Stimulated activated CD8-positive, alpha-beta memory T cell treated with anti-CD3 and anti-CD28 coated beads, Interleukin-2, amount 100 ng/mL, for 48 hours (primary cell): ENCODE results near the gene ARID5B.

ENCODE experiments used
- DNase-seq, 2 donors: peaks; one replicate each; pipeline ENCODE4 v3.0.0-alpha.2; 2020; ENCODE audit warnings: low read depth in 2 of 2

Gene ARID5B

DNA sequence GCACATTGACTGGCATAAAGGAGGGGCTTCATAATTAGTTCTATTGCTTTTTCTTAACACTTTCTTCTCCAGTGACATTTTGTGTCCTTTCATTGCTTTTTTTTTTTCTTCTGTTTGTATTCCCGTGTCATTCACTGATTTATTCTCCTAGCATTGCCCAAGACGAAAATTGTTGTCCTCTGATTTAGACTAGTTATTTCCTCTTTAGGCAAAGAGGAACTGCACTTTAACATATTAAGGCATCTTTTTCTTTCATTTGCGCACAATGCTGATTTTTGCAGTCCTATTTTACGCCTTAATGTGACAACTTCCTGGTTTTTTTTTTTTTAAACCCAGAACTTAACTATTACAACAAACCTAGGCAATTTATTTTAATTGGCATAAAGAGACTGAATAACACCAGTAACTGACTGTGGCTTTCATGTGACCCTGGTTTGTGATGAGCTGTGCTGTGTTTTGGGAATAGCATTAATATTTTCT lies 39.7 kb downstream of the ARID5B start:
- DNase-seq = no peak

DNA sequence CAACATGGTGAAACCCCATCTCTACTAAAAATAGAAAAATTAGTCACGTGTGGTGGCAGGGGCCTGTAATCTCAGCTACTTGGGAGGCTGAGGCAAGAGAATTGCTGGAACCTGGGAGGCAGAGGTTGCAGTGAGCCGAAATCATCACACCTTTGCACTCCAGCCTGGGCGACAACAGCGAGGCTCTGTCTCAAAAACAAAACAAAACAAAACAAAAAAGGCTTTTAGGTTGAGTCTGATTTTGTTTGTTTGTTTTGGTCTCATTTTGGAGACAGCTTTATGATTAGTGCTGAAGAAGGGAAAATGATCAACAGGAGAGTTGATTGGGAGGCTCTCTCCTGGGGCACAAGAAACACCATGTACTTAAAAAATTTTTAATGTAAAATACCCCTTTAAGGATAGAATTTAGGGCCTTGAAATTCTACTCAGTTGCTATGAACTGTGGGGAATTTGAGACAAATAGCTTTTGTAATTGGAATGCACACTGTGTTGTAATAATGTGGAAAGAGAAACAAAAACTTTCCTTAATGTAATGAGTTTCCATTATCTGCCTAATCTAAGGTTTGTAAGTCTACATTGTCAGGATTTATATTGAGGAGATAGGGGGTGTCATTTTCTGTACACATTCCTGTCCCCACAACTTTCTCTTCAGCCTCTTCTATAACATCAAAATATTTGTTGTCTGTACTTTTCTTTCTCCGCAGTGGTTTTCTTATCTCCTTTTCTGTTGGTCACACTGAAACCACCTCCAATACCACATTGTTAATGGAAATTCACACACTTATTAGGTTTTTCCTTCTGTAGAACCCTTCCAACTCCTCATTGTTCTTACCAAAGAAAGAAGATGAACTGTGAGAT lies 41.3 kb downstream of the ARID5B start:
- no peak for DNase-seq

DNA sequence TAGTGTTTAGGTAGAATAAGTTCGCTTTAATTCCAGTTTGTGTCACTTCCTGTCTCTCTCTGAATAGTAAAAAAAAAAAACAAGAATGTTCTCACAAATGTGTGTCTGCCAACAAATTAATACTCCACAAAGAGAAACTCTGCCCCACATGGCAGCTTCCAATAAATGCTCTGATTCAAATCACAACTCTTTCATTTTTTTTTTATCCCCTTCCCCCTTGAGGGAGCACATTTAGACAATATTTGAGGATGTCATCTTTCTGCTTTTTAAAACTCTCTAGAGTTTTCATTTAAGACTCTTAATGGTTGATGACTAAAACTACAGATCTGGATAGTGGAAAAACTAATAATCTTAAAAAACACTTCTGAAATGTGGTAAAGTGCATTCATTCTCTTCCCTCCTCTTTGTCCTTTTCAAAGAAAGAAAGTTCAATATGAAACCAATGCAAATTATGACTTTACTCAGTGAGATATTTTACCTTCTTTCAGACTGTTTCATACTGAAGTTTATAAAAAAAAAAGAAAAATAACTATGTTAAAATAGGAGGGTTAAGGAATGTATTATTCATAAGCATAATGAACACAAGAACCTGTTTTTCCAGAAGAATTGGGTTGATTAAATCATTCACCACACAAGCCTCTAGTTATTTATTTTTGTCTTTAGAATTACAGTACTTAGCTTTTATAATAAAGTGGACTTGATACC lies 42.3 kb downstream of the ARID5B start:
- no peak for DNase-seq

DNA sequence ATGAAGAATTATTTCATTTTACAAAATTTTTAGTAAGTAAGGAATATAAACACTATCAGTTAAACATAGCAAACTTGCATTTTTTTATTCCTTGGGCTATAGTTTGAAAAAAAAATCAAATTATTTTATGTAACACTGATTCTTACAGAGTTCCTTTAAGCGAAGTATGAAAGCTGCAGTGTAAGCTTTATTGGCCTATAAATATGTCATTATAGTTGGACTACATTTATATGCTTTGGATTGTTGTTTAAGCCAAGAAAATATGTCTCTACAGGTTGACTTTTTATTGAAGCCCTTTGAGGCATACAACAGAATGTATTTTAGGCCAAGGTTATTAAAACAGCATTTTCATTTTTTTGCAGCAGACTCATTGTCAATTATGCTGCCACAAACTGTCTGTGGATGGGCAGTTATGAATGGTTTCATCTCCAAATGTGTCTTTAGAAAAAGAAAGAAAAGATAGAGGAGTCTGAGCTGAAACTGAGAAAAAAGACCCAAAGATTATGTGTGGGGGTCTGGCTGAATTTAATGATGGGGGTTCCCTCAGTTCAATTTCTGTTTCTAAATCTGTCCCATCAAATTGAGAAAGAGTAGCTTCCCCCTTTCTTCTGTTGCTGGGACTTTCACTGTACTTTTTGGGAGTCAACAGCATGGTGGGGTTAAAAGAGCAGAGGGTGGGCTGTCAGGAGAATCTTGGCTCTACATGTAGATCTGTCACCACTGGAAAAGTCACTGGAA lies 43.1 kb downstream of the ARID5B start:
- no peak for DNase-seq

DNA sequence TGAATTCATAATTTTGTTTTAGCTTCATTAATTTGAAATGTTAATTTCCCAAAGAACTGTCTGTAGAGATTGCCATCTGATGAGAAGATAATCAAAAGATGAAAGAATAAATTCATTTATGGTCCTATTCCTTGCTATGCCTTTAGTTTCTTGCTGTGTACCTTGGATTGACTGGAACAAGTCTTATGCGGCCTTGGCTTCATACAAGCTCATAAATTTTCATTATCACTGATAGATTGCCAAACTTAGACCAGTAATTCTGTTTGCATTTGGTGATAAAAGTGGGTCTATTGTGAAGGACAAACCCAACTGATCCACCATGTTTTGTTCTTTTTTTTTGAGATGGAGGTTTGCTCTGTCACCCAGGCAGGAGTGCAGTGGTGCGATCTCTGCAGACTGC lies 48.2 kb downstream of the ARID5B start:
- DNase-seq = no peak

DNA sequence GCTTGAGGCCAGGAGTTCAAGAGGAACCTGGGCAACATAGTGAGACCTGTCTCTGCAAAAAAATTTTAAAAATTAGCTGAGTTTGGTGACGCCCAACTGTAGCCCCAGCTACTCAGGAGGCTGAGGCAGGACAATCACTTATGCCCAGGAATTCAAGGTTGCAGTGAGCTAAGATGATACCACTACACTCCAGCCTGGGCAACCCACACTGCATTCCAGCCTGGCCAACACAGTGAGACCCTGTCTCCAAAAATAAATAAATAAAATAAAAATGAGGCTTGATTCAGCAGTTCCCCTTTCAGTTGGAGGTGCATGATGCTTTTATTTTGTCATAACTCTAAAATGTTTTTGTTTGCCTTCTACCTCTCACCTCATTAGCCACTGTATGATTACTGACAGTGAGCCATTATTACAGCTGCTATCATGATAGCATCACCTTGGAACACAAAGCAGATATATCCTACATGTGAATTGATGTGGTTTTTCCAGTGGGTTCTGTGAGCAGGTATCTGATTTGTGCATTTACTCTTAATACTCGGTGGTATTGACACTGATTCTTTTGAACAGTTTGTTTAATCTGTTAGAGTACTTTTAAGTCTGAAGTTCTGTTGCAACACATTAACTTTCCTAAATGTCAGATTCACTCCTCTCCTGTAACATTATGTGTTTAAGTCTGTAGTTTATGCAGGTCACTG lies 49.1 kb downstream of the ARID5B start:
- no peak for DNase-seq

DNA sequence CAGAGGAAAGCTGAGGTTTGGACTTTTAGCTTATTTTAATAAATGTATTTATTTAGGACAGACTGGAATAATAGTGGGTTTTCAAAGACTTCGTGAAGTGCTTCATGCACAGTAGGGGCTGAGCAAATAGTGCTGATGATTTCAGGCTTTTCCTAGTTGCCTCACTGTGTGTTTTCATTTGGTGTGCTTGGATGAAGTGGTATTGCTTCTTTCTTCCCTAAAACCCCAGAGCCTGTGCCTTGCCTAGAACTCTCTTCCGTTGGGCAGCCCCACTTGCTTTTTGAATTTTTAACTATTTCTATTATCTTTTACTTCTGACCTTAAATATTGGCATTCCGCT lies 49.6 kb downstream of the ARID5B start:
- DNase-seq = no peak

DNA sequence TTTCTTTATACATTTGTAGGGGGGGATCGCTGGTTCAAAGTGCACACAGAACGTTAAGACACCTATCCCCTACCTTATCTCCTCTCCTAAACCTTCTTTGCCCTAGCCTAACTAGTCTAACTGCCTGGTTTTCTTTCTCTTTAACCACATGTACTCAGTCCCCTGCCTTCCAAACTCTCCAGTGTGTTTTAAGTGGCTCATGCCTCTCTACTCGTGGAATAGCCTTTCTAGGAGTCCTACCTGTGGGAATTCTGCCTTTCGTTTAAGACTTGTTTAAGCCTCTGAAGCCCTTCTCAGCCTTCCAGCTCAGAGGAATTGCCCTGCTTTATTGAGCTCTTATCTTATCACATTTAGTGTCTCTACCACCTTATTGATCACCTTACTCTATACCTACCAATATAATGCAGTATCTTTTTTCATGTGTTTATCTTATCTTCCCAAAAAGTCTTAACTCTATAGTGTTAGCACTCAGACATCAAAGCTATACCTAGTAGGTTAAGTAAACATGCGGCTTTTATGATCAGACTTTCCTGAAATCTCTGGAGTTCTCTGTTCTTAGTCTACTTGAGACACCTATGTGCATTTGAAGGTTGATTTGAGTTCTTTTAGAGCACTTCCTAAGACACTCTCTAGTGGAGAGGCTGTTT lies 50.7 kb downstream of the ARID5B start:
- no peak for DNase-seq

DNA sequence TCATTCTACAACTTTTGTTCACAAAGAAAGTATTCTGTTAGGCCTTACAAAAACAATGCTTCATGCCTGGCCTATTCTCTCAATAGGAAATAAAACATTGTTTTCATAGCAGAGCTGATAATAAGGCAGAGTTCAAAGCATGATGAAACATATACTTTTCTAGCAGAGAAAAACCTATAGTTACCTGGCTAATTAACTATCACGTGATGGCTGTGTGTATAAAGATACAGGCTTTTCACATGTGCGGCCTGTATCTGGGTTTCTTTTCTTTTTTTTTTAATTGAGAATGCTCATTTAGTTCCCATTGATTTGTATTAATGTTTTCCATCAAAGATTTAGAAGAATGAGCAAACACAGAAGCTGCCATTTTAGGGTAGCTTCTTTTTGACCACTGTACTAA lies 51.7 kb downstream of the ARID5B start:
- DNase-seq = no peak

DNA sequence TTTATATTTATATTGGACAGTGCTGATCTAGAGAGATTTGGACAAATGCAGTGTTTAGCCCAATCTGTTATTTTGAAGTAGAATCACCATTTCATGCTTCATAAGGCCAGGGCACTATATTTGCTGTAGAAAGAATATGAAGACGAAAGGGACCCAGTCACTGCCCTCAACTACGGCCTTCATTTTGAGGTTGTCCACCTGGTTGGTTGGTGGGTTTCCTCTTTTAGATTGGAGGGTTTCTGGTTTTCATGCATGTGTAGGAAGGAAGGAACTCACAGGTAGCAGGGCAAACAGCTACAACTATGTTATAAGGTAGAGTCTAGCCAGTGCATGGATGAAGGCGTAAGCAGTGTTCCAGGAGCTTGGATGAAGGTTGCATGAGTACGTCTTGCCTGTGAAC lies 56.3 kb downstream of the ARID5B start:
- DNase-seq = no peak

DNA sequence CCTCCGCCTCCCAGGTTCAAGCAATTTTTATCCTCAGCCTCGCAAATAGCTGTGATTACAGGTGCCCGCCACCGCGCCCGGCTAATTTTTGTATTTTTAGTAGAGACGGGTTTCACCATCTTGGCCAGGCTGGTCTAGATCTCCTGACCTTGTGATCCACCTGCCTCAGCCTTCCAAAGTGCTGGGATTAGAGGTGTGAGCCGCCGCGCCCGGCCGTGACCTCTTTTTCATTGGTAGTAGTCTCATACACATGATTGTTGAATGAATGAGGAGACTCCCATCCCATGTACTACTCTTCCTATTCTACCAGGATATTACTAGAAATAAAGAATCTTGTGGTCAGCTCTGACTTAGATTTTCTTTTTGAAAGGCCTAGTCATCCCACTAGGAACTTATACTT lies 56.8 kb downstream of the ARID5B start:
- no peak for DNase-seq

DNA sequence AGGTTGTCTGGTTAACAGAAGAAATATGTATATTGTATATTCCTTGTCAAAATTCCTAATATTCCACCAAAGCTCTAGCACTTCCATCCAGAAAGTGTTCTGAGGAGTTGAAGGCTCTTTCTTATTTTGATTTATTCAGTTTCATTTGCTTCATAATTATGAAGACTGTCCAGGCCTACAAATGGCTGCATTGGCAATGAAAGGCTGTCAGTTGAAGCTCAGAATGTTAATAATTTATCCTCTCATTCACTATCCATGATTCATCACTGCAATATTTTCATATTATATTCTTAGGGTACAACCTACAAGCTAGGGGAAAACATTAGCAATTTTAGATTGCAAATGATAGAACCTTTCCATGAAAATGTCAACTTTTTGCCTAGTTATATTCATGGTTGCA lies 57.3 kb downstream of the ARID5B start:
- no peak for DNase-seq

DNA sequence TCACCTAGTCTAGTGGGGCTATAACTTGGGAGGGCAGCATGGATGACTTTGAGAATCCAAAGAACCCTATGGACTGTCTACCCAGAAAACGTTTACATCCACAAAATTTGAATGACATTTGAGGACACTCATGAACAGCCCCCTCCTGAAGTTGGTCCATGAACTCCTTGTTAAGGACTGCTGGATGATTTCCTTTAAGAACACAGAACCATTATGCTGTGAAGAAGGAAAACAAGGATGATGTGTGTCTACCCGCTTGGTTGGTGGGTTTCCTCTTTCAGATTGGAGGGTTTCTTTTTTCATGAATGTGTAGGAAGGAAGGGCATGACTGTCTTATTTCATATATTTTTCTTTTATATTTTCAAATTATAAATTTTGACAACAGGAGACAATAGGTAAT lies 58.3 kb downstream of the ARID5B start:
- DNase-seq = no peak

DNA sequence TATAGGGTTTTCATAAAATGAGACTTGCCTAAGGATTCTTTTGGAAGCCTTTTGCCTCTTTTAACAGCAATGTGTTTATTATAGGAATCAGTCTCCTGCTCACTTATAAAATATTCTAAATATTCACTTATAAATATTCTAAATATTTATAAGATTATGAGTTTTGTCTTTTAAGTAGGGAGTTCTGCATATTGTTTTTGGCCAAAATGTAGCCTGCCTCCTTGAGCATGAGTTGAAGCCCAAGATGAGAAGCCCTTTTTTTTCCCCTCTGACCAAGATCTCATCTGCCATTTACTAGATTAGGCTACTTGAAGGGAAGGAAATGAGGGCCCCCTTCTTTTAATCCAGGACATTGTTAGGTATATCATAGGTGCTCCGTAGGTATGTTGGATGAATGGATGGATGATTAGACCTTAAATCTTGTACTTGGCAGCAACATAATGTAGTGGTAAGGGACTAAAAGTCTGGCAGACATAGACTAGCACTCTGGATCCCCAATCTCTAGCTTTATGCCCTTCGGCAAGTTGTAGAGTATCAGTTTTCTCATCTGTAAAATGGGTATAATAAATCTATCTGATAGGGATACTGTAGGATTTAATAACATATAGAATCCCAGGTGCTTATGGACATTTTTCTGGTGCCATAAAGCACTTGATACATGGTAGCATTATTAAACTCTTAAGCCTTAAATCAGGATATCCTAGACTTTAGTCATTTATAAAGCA lies 59.1 kb downstream of the ARID5B start:
- DNase-seq = no peak

DNA sequence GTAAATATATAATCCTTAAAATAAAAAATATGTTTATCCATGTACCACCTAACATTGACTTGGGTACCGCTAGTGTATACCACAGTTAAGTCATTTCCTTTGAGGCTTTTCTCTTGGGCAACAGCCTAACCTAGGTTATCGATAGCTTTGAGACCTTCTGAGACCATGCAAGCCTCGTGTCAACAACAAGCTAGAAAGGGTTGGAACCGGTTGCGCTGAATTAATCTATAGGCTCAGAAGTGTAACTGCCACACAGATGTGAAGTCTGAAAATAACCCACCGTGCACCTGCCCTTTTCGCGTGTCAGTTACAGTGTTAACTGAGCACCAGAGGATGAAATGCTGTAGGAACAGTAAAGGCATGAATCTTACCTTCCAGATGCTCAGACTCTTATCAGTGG lies 59.8 kb downstream of the ARID5B start:
- DNase-seq = no peak

DNA sequence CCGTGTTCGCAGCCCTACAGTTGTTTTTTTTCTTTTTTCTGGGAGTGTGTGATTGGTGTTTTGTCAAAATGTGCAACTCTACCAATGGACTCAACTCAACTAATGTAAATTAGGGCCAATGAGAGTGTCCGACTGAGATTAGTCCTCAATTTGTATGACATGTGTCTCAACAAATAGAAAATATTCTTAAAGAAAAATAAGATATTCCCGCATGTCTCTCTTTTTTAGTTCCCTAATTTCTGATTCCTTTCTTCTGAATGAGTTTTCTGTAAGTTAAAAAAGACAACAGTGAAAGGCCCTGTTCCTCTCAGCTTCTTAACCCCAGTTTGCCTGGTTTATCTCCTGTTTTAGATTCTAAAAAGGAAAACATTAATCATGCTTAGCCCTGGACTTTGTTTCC lies 61.5 kb downstream of the ARID5B start:
- no peak for DNase-seq

DNA sequence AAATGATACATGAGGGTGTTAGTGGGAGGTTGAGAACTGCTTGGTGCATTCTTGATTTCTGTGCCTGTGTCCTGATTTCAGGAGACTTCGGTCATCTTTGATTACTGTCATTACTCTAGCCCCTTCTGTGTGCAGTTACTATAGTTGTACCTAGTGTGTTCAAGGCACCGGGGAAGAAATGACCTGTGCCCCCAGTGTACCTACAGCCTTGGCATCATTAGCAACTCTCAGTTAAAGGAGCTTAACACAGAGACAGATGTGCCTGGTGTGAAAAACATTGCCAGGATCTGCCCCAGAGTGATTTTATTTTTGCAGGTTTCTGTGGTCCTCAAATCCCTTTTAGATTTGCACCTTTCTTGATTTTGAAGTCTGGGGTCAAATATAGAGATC lies 62.2 kb downstream of the ARID5B start:
- no peak for DNase-seq

DNA sequence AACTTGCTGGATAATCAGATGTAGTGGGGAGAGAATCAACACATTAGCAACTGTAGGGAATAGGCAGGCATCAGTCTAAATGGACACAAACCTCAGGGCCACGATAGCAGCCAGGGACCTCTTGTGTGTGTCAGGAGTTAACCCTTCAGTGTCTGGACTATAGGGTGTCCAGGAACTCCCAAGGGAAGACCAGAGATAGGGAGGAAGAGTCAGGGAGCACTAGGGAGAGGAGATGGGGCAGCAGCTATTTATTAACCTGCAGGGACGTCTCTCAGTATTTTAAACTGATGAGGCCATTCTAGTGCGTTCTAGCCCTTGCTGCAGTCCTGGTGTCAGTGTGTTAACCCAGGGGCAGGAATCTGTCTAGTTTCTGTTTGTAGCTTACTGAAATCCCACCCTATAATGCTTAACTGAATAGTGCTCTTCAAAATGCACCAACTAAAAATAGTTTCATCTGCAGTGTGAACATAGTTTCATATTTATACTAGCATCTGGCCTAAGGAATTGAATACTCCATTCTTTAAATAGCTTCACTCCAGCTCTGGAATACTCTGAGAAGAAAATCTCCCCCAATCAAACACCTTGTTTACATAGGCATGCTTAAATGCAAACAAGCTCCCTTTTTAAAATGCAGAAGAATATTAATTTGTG lies 62.7 kb downstream of the ARID5B start:
- DNase-seq = no peak

DNA sequence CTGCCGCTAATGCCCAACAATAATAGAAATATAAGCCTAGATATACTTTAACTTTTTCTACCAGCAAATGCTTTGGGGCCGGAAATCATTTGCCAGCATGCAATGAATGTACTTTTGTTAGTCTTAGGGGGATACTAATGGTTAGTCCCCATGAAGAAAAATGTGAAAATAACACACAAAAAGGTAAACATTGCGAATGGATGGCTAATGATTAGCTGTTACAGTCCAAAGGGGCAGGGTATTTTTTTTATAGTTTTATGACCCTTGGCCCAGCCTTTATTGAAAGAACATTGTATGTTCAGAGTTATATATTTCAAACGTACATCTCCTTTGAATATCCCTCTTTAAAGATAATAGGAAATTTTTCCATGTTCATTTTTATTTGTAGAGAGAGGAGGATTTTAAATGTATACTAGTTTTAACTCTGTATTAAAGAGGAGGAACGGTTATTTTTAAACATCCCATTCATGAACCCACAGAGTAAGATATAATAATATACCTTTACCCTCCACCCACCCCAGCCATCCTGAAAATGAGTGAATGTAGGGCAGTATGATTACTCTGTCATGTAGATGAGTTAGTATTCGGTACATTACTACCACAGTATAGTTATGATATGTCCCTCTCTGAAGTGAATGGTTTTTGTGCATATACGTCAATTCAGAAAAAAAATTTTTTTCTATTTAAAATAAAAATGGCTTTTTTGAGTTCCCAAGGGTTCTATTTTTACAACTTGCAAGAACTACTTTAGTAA lies 63.6 kb downstream of the ARID5B start:
- no peak for DNase-seq
